ENCODE data around the gene ARHGAP28. TPM values are rescaled to one million over a fixed set of nuclear protein-coding genes. Genes with fewer than 3 reads are reported as not detected.

The ARHGAP28 gene
- total RNA-seq, 2 donors from 2014 or later: 110 to 133 TPM

GRCh38 chr18:6830916-6831315 lies 101.4 kb downstream of the ARHGAP28 start:
- H3K27ac Mint-ChIP-seq: no peak overlapping the region
- H3K4me1 ChIP-seq (ENCODE audit: control insufficient read depth, insufficient read depth, low read length): no peaks in the 10 kb centered on the region
- no peak for DNase-seq
- peaks cover 29% of the 10 kb centered on the region for H3K9me3 Mint-ChIP-seq
- H3K9ac ChIP-seq (ENCODE audit: extremely low read depth, low read length, poor library complexity, severe bottlenecking): no peak overlapping the region
- H3K4me1 Mint-ChIP-seq: peaks cover 11% of the 10 kb centered on the region
- peaks cover 28% of the 10 kb centered on the region for H3K9me3 ChIP-seq (ENCODE audit: control insufficient read depth, low read length)
- no peaks in the 10 kb centered on the region for H3K27me3 ChIP-seq (ENCODE audit: control insufficient read depth, insufficient read depth, low read length, poor library complexity, severe bottlenecking)
- H3K27me3 Mint-ChIP-seq (ENCODE audit: insufficient read depth): no peaks in the 10 kb centered on the region
- no peak overlapping the region for H3K27ac ChIP-seq (ENCODE audit: low read depth, low read length)
- no peak overlapping the region for H3K4me3 Mint-ChIP-seq
- no peak for TF ChIP-seq CTCF (conservative IDR thresholded peaks at IDR 0.05)
- H3K36me3 ChIP-seq (ENCODE audit: control insufficient read depth, insufficient read depth, low read length): peaks cover 61% of the 10 kb centered on the region
- H3K36me3 Mint-ChIP-seq (ENCODE audit: low read depth): peaks cover 67% of the 10 kb centered on the region
- 80% methylated on average over 1 of the region's 1 CpG; no CpG with 5 or more reads in 1 of the 2 experiments for WGBS, 2 experiments (ENCODE audit: insufficient coverage in 1 of 2, insufficient read length in 1 of 2)
- no peak overlapping the region for H3K4me3 ChIP-seq (ENCODE audit: low read length)

GRCh38 chr18:6835345-6835744 lies 105.8 kb downstream of the ARHGAP28 start:
- 88 to 96% methylated on average over 1 of the region's 1 CpG for WGBS, 2 experiments (ENCODE audit: insufficient coverage in 1 of 2, insufficient read length in 1 of 2)
- no peak overlapping the region for H3K27ac Mint-ChIP-seq
- no peak overlapping the region for H3K4me3 Mint-ChIP-seq

GRCh38 chr18:6836331-6836730 lies 106.8 kb downstream of the ARHGAP28 start:
- no peak overlapping the region for H3K27ac Mint-ChIP-seq
- peaks cover 17% of the 10 kb centered on the region for H3K4me1 Mint-ChIP-seq

More at GRCh38 chr18:6835345-6835744, 105.8 kb downstream of the ARHGAP28 start:
- Histone ChIP-seq H3K27me3 (ENCODE audit: control insufficient read depth, insufficient read depth, low read length, poor library complexity, severe bottlenecking) (no peaks in the 10 kb centered on the region), H3K4me1 (ENCODE audit: control insufficient read depth, insufficient read depth, low read length) (no peaks in the 10 kb centered on the region), H3K9me3 (ENCODE audit: control insufficient read depth, low read length) (peaks cover 12% of the 10 kb centered on the region), H3K36me3 (ENCODE audit: control insufficient read depth, insufficient read depth, low read length) (peaks cover 66% of the 10 kb centered on the region), H3K27ac (ENCODE audit: low read depth, low read length) (no peak overlapping the region), H3K4me3 (ENCODE audit: low read length) (no peak overlapping the region), H3K9ac (ENCODE audit: extremely low read depth, low read length, poor library complexity, severe bottlenecking) (no peak overlapping the region)
- DNase-seq: no peak
- Mint-ChIP-seq H3K27me3 (ENCODE audit: insufficient read depth) (no peaks in the 10 kb centered on the region), H3K4me1 (peaks cover 14% of the 10 kb centered on the region), H3K36me3 (ENCODE audit: low read depth) (peaks cover 63% of the 10 kb centered on the region), H3K9me3 (peaks cover 5% of the 10 kb centered on the region)
- TF ChIP-seq CTCF (conservative IDR thresholded peaks at IDR 0.05): no peak

More at GRCh38 chr18:6836331-6836730, 106.8 kb downstream of the ARHGAP28 start:
- no peak for TF ChIP-seq CTCF (conservative IDR thresholded peaks at IDR 0.05)
- Histone ChIP-seq H3K4me3 (ENCODE audit: low read length) (no peak overlapping the region), H3K27me3 (ENCODE audit: control insufficient read depth, insufficient read depth, low read length, poor library complexity, severe bottlenecking) (no peaks in the 10 kb centered on the region), H3K4me1 (ENCODE audit: control insufficient read depth, insufficient read depth, low read length) (no peaks in the 10 kb centered on the region), H3K27ac (ENCODE audit: low read depth, low read length) (no peak overlapping the region), H3K36me3 (ENCODE audit: control insufficient read depth, insufficient read depth, low read length) (peaks cover 56% of the 10 kb centered on the region), H3K9me3 (ENCODE audit: control insufficient read depth, low read length) (peaks cover 5% of the 10 kb centered on the region), H3K9ac (ENCODE audit: extremely low read depth, low read length, poor library complexity, severe bottlenecking) (no peak overlapping the region)
- peaks cover 2% of the 10 kb centered on the region for H3K9me3 Mint-ChIP-seq
- no peak for DNase-seq
- 97 to 100% methylated on average over 1 of the region's 1 CpG for WGBS, 2 experiments (ENCODE audit: insufficient coverage in 1 of 2, insufficient read length in 1 of 2)
- H3K36me3 Mint-ChIP-seq (ENCODE audit: low read depth): peaks cover 53% of the 10 kb centered on the region
- no peaks in the 10 kb centered on the region for H3K27me3 Mint-ChIP-seq (ENCODE audit: insufficient read depth)
- H3K4me3 Mint-ChIP-seq: no peak overlapping the region
